B cell (primary cell): Measurements from ENCODE around the gene GALNT18. TPM values are rescaled to one million over a fixed set of nuclear protein-coding genes. Genes with fewer than 3 reads are reported as not detected.

Source experiments
- ATAC-seq: fragments of 200-7000 bp; cut with Tn5 transposase; one replicate; pipeline ENCODE4 v1.10.0; 2021; ENCODE audit warnings: low read depth, mild to moderate bottlenecking, moderate number of reproducible peaks, moderate library complexity
- CTCF ChIA-PET: fragments of 350-600 bp; sonication (Branson Sonifier 250); formaldehyde crosslinking; loops from one replicate; lab custom pipeline; 2021; ENCODE audit warnings: antibody characterized with exemption, inconsistent platforms; lab: Charles Lee
- POLR2A ChIA-PET: fragments of 350-600 bp; sonication (Branson Sonifier 250); formaldehyde crosslinking; loops from one replicate; lab custom pipeline; 2021; ENCODE audit warnings: antibody characterized with exemption; lab: Charles Lee
- DNase-seq: peaks from one replicate; pipeline ENCODE4 v3.0.0; 2013
- H2AFZ ChIP-seq: 2 replicates; pipeline ENCODE4 v1.6.1; 2012; ENCODE audit warnings: mild to moderate bottlenecking, low read depth, low read length; ENCODE audit not compliant: insufficient read depth, poor library complexity, severe bottlenecking
- H3K27ac ChIP-seq, 2 donors: 1 replicate in 1 of 2; 2 replicates in 1 of 2; pipeline ENCODE4 v1.5.1; 2012 to 2013; ENCODE audit warnings: low read length in 2 of 2, mild to moderate bottlenecking in 2 of 2, moderate library complexity in 1 of 2
- H3K27me3 ChIP-seq, 4 experiments: fragments of 200-600 bp in 1 of 4; sonication (generic) in 1 of 4; replicated peaks in 1 of 4; 1 replicate in 2 of 4; 2 replicates in 2 of 4; pipeline versions ENCODE4 v1.6.1 to v1.7.0; 2013 to 2016; ENCODE audit warnings: low read length in 3 of 4, mild to moderate bottlenecking in 2 of 4, mixed read lengths in 1 of 4, moderate library complexity in 1 of 4; ENCODE audit not compliant: insufficient read depth in 4 of 4, control insufficient read depth in 3 of 4; ENCODE audit errors: control extremely low read depth in 1 of 4
- H3K36me3 ChIP-seq, 2 experiments: replicated peaks in 1 of 2; 1 replicate in 1 of 2; 2 replicates in 1 of 2; pipeline versions ENCODE4 v1.6.1 to v1.7.1; 2013; ENCODE audit warnings: low read length in 1 of 2; ENCODE audit not compliant: insufficient read depth in 2 of 2, control insufficient read depth in 1 of 2; ENCODE audit errors: control extremely low read depth in 1 of 2, extremely low read depth in 1 of 2
- H3K4me1 ChIP-seq, 2 donors: fragments of 200-600 bp in 1 of 2; sonication (generic) in 1 of 2; 1 replicate in 1 of 2; 2 replicates in 1 of 2; pipeline versions ENCODE4 v1.5.1 to v1.6.1; 2013 to 2017; ENCODE audit warnings: low read length in 2 of 2; ENCODE audit not compliant: control insufficient read depth in 2 of 2, insufficient read depth in 2 of 2
- H3K4me2 ChIP-seq: replicated peaks from 2 replicates; pipeline ENCODE3; 2012; ENCODE audit warnings: mild to moderate bottlenecking, low read depth, low read length; ENCODE audit not compliant: poor library complexity, severe bottlenecking
- H3K4me3 ChIP-seq, 5 experiments: fragments of 200-600 bp in 1 of 5; sonication (generic) in 1 of 5; 1 replicate in 3 of 5; 2 replicates in 2 of 5; pipeline versions ENCODE4 v1.5.1 to v1.7.0; 2011 to 2016; ENCODE audit warnings: low read length in 4 of 5, mild to moderate bottlenecking in 4 of 5, low read depth in 2 of 5, control low read depth in 1 of 5, moderate library complexity in 1 of 5; ENCODE audit not compliant: insufficient read depth in 1 of 5; ENCODE audit errors: control extremely low read depth in 1 of 5, extremely low read depth in 1 of 5
- H3K79me2 ChIP-seq: fragments of 200-600 bp; sonication (generic); one replicate; pipeline ENCODE4 v1.6.0; 2016; ENCODE audit warnings: low read length; ENCODE audit not compliant: control insufficient read depth, insufficient read depth
- H3K9ac ChIP-seq: fragments of 200-600 bp; sonication (generic); 2 replicates; pipeline ENCODE4 v1.6.1; 2017; ENCODE audit warnings: mild to moderate bottlenecking, low read length, moderate library complexity
- H3K9me3 ChIP-seq, 3 donors: one replicate each; pipeline versions ENCODE4 v1.6.1 to v1.7.1; 2013; ENCODE audit warnings: low read length in 2 of 3; ENCODE audit not compliant: control insufficient read depth in 2 of 3, insufficient read depth in 1 of 3; ENCODE audit errors: control extremely low read depth in 1 of 3
- H4K20me1 ChIP-seq: 2 replicates; pipeline ENCODE4 v1.6.0; 2012; ENCODE audit warnings: mild to moderate bottlenecking, low read length; ENCODE audit not compliant: insufficient read depth, control insufficient read depth, poor library complexity, severe bottlenecking
- H3K27ac Mint-ChIP-seq: one replicate; pipeline ENCODE4 v1.8.0; 2021; ENCODE audit warnings: mixed read lengths
- H3K27me3 Mint-ChIP-seq: one replicate; pipeline ENCODE4 v1.8.0; 2021; ENCODE audit warnings: mixed read lengths
- H3K4me1 Mint-ChIP-seq: one replicate; pipeline ENCODE4 v1.8.0; 2021; ENCODE audit warnings: mixed read lengths
- H3K4me3 Mint-ChIP-seq: one replicate; pipeline ENCODE4 v1.8.0; 2021; ENCODE audit warnings: mixed read lengths
- H3K9me3 Mint-ChIP-seq: one replicate; pipeline ENCODE4 v1.8.0; 2022; ENCODE audit warnings: mixed read lengths; ENCODE audit not compliant: insufficient read depth
- CTCF ChIP-seq: fragments of 200-600 bp; IDR thresholded peaks from one replicate; pipeline ENCODE4 v1.8.0; 2022; ENCODE audit warnings: antibody characterized with exemption, mild to moderate bottlenecking
- EZH2 ChIP-seq: IDR thresholded peaks from 2 replicates; pipeline ENCODE4 v1.6.1; 2012; ENCODE audit warnings: borderline replicate concordance, low read depth, mild to moderate bottlenecking, moderate library complexity, low read length; ENCODE audit not compliant: insufficient read depth, poor library complexity, severe bottlenecking
- WGBS: methylation state at CpG from one replicate; pipeline ENCODE4 v1.1.5; 2013; ENCODE audit warnings: missing lambda C conversion rate; ENCODE audit not compliant: insufficient coverage; 5-methylcytosine and 5-hydroxymethylcytosine counted together
- intact Hi-C: fragments of 100-400 bp; cut with micrococcal nuclease; formaldehyde crosslinking; loops from one replicate; pipeline ENCODE4 v1.10.0; 2022
- polyA plus RNA-seq: library from polyadenylated mRNA; depleted of rRNA; stranded (reverse); fragments of >200 nt; gene quantifications from 2 replicates; pipeline ENCODE4 v1.2.3, GENCODE V29; 2012
- total RNA-seq, 2 donors: library from RNA; stranded (reverse); fragments of 120-200 nt in 1 of 2; gene quantifications; 1 replicate in 1 of 2; 2 replicates in 1 of 2; pipeline versions ENCODE4 v1.2.3 to v1.2.4, GENCODE V29; 2013 to 2022

GALNT18 gene
- total and polyA plus RNA-seq, 2 donors (not counting 1 experiment from before 2014, with no cell fraction given): not detected

- H3K4me3 ChIP-seq: no peak overlapping the region
- H3K4me2 ChIP-seq: no peak overlapping the region
- no peak overlapping the region for H3K9ac ChIP-seq
- H3K4me3 Mint-ChIP-seq: no peak overlapping the region
- no peak overlapping the region for H3K27ac Mint-ChIP-seq
- no peak for TF ChIP-seq CTCF
- no peak for TF ChIP-seq EZH2
- no peaks in the 10 kb centered on the region for H3K27me3 ChIP-seq
- ATAC-seq (no peak), DNase-seq (no peak)
- CTCF ChIA-PET: no interaction called here
- no peaks in the 10 kb centered on the region for H3K36me3 ChIP-seq
- no peaks in the 10 kb centered on the region for H3K27me3 Mint-ChIP-seq
- H2AFZ ChIP-seq: no peak overlapping the region
- no peaks in the 10 kb centered on the region for H3K4me1 ChIP-seq
- 98% methylated on average over 3 of the region's 4 CpGs for WGBS
- H3K9me3 ChIP-seq: no peaks in the 10 kb centered on the region
- no peak overlapping the region for H3K27ac ChIP-seq
- no peaks in the 10 kb centered on the region for H3K4me1 Mint-ChIP-seq
- no peaks in the 10 kb centered on the region for H4K20me1 ChIP-seq
- intact Hi-C loops: no loop called here
- no peaks in the 10 kb centered on the region for H3K9me3 Mint-ChIP-seq
- POLR2A ChIA-PET: no interaction called here
- no peaks in the 10 kb centered on the region for H3K79me2 ChIP-seq
Measured at GRCh38 chr11:11430431-11430830, 191.4 kb downstream of the GALNT18 start.

- Histone ChIP-seq H3K9ac (no peak overlapping the region), H3K4me2 (no peak overlapping the region), H3K9me3 (no peaks in the 10 kb centered on the region), H3K36me3 (no peaks in the 10 kb centered on the region), H2AFZ (no peak overlapping the region), H3K27ac (no peak overlapping the region), H3K4me3 (no peak overlapping the region), H4K20me1 (no peaks in the 10 kb centered on the region), H3K79me2 (no peaks in the 10 kb centered on the region), H3K4me1 (no peaks in the 10 kb centered on the region), H3K27me3 (no peaks in the 10 kb centered on the region)
- no peak for TF ChIP-seq EZH2
- no peak for TF ChIP-seq CTCF
- intact Hi-C loops: no loop called here
- no peaks in the 10 kb centered on the region for H3K4me1 Mint-ChIP-seq
- ChIA-PET CTCF (no interaction called here), POLR2A (no interaction called here)
- no peak for ATAC-seq
- WGBS: 79% methylated on average over 3 of the region's 4 CpGs
- H3K27me3 Mint-ChIP-seq: no peaks in the 10 kb centered on the region
- H3K9me3 Mint-ChIP-seq: no peaks in the 10 kb centered on the region
- no peak for DNase-seq
- no peak overlapping the region for H3K4me3 Mint-ChIP-seq
- H3K27ac Mint-ChIP-seq: no peak overlapping the region
Measured at GRCh38 chr11:11428714-11429113, 193.1 kb downstream of the GALNT18 start.
